Measurements from ENCODE around the gene OR51I1. TPM values are rescaled to one million over a fixed set of nuclear protein-coding genes. Genes with fewer than 3 reads are reported as not detected.

OR51I1 gene
- total and polyA plus RNA-seq, 2 of the 13 experiments (the other 11 are each of a cell fraction or from before 2014, with no cell fraction given) = 0.09 TPM; not detected in 1

GRCh38 chr11:5394091-5394490 lies 47.2 kb downstream of the OR51I1 start (continued):
- TF ChIP-seq ZNF10 (CRISPR knock-in tag; IDR thresholded peaks at IDR 0.05; ENCODE audit: borderline replicate concordance, low read depth) = no peak
- TF ChIP-seq, protein P1, sequence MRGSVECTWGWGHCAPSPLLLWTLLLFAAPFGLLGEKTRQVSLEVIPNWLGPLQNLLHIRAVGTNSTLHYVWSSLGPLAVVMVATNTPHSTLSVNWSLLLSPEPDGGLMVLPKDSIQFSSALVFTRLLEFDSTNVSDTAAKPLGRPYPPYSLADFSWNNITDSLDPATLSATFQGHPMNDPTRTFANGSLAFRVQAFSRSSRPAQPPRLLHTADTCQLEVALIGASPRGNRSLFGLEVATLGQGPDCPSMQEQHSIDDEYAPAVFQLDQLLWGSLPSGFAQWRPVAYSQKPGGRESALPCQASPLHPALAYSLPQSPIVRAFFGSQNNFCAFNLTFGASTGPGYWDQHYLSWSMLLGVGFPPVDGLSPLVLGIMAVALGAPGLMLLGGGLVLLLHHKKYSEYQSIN (CRISPR knock-in tag; IDR thresholded peaks at IDR 0.05; ENCODE audit: borderline replicate concordance) = no peak
- TF ChIP-seq, protein P2, sequence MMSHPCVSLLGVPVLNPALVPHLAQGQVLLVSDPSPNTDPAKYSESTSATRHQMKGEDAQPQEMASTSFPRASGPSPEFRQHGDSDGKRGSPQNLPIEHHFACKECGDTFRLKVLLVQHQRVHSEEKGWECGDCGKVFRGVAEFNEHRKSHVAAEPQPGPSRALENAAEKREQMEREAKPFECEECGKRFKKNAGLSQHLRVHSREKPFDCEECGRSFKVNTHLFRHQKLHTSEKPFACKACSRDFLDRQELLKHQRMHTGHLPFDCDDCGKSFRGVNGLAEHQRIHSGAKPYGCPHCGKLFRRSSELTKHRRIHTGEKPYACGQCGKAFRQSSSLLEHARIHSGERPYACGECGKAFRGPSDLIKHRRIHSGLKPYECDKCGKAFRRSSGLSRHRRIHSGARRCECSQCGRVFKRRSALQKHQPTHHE (CRISPR knock-in tag; IDR thresholded peaks at IDR 0.05; ENCODE audit: borderline replicate concordance) = no peak

Other genes with a start within 250 kb of the OR51I1 start
- gene OR51V1, start 240.8 kb downstream of the OR51I1 start, total RNA-seq (2016; rRNA removed; fragmentation: Illumina TruSeq; extraction: Trizol) = not detected in 2 replicates
- not detected in 2 replicates for gene OR51V1, start 240.8 kb downstream of the OR51I1 start, polyA plus RNA-seq (2011; rRNA removed)
- not detected in 2 replicates for gene HBB, start 214.4 kb downstream of the OR51I1 start, total RNA-seq (2016; rRNA removed; fragmentation: Illumina TruSeq; extraction: Trizol)
- not detected in 2 replicates for gene HBB, start 214.4 kb downstream of the OR51I1 start, polyA plus RNA-seq (2011; rRNA removed)
- not detected in 2 replicates for gene HBD, start 207.0 kb downstream of the OR51I1 start, total RNA-seq (2016; rRNA removed; fragmentation: Illumina TruSeq; extraction: Trizol)
- gene HBD, start 207.0 kb downstream of the OR51I1 start, polyA plus RNA-seq (2011; rRNA removed) = not detected in 2 replicates
- not detected in 2 replicates for gene HBG1, start 191.7 kb downstream of the OR51I1 start, total RNA-seq (2016; rRNA removed; fragmentation: Illumina TruSeq; extraction: Trizol)
- not detected in 2 replicates for gene HBG1, start 191.7 kb downstream of the OR51I1 start, polyA plus RNA-seq (2011; rRNA removed)
- not detected in 2 replicates for gene HBG2, start 186.7 kb downstream of the OR51I1 start, total RNA-seq (2016; rRNA removed; fragmentation: Illumina TruSeq; extraction: Trizol)
- not detected in 2 replicates for gene HBG2, start 186.7 kb downstream of the OR51I1 start, polyA plus RNA-seq (2011; rRNA removed)
- gene HBE1, start 171.6 kb downstream of the OR51I1 start, total RNA-seq (2016; rRNA removed; fragmentation: Illumina TruSeq; extraction: Trizol) = 0.35 and 0.52 TPM in 2 replicates
- gene HBE1, start 171.6 kb downstream of the OR51I1 start, polyA plus RNA-seq (2011; rRNA removed) = 0.24 and 0.31 TPM in 2 replicates
- gene OR51B4, start 139.6 kb downstream of the OR51I1 start, total RNA-seq (2016; rRNA removed; fragmentation: Illumina TruSeq; extraction: Trizol) = 0.11 and 0.22 TPM in 2 replicates
- 0.07 and 0.33 TPM in 2 replicates for gene OR51B4, start 139.6 kb downstream of the OR51I1 start, polyA plus RNA-seq (2011; rRNA removed)
- not detected in 2 replicates for gene OR51B2, start 117.2 kb downstream of the OR51I1 start, total RNA-seq (2016; rRNA removed; fragmentation: Illumina TruSeq; extraction: Trizol)
- gene OR51B2, start 117.2 kb downstream of the OR51I1 start, polyA plus RNA-seq (2011; rRNA removed) = not detected in 2 replicates
- 0.18 and 0.20 TPM in 2 replicates for gene OR51B5, start 98.0 kb downstream of the OR51I1 start, total RNA-seq (2016; rRNA removed; fragmentation: Illumina TruSeq; extraction: Trizol)
- gene OR51B5, start 98.0 kb downstream of the OR51I1 start, polyA plus RNA-seq (2011; rRNA removed) = 0.16 TPM in 2 replicates
- gene OR51B6, start 90.0 kb downstream of the OR51I1 start, total RNA-seq (2016; rRNA removed; fragmentation: Illumina TruSeq; extraction: Trizol) = not detected in 2 replicates
- not detected in 2 replicates for gene OR51B6, start 90.0 kb downstream of the OR51I1 start, polyA plus RNA-seq (2011; rRNA removed)
- gene OR51M1, start 57.7 kb downstream of the OR51I1 start, total RNA-seq (2016; rRNA removed; fragmentation: Illumina TruSeq; extraction: Trizol) = not detected in 2 replicates
- not detected in 2 replicates for gene OR51M1, start 57.7 kb downstream of the OR51I1 start, polyA plus RNA-seq (2011; rRNA removed)
- gene OR51Q1, start 19.4 kb downstream of the OR51I1 start, total RNA-seq (2016; rRNA removed; fragmentation: Illumina TruSeq; extraction: Trizol) = not detected in 2 replicates
- not detected in 2 replicates for gene OR51Q1, start 19.4 kb downstream of the OR51I1 start, polyA plus RNA-seq (2011; rRNA removed)
- not detected in 2 replicates for gene OR51I2, start 7.8 kb upstream of the OR51I1 start, total RNA-seq (2016; rRNA removed; fragmentation: Illumina TruSeq; extraction: Trizol)
- not detected in 2 replicates for gene OR51I2, start 7.8 kb upstream of the OR51I1 start, polyA plus RNA-seq (2011; rRNA removed)
- not detected in 2 replicates for gene OR52D1, start 47.2 kb upstream of the OR51I1 start, total RNA-seq (2016; rRNA removed; fragmentation: Illumina TruSeq; extraction: Trizol)
- not detected in 2 replicates for gene OR52D1, start 47.2 kb upstream of the OR51I1 start, polyA plus RNA-seq (2011; rRNA removed)
- not detected in 2 replicates for gene UBQLN3, start 68.4 kb upstream of the OR51I1 start, total RNA-seq (2016; rRNA removed; fragmentation: Illumina TruSeq; extraction: Trizol)
- gene UBQLN3, start 68.4 kb upstream of the OR51I1 start, polyA plus RNA-seq (2011; rRNA removed) = 0.08 TPM in 1 of 2 replicates, not detected in the other
- not detected in 2 replicates for gene UBQLNL, start 75.2 kb upstream of the OR51I1 start, total RNA-seq (2016; rRNA removed; fragmentation: Illumina TruSeq; extraction: Trizol)
- gene UBQLNL, start 75.2 kb upstream of the OR51I1 start, polyA plus RNA-seq (2011; rRNA removed) = 0.08 and 0.10 TPM in 2 replicates
- gene OR52H1, start 107.0 kb upstream of the OR51I1 start, total RNA-seq (2016; rRNA removed; fragmentation: Illumina TruSeq; extraction: Trizol) = not detected in 2 replicates
- gene OR52H1, start 107.0 kb upstream of the OR51I1 start, polyA plus RNA-seq (2011; rRNA removed) = not detected in 2 replicates
- not detected in 2 replicates for gene OR52B6, start 139.4 kb upstream of the OR51I1 start, total RNA-seq (2016; rRNA removed; fragmentation: Illumina TruSeq; extraction: Trizol)
- gene OR52B6, start 139.4 kb upstream of the OR51I1 start, polyA plus RNA-seq (2011; rRNA removed) = not detected in 2 replicates
- not detected in 2 replicates for gene TRIM6, start 155.1 kb upstream of the OR51I1 start, total RNA-seq (2016; rRNA removed; fragmentation: Illumina TruSeq; extraction: Trizol)
- gene TRIM6, start 155.1 kb upstream of the OR51I1 start, polyA plus RNA-seq (2011; rRNA removed) = not detected in 2 replicates
- gene TRIM34, start 183.5 kb upstream of the OR51I1 start, total RNA-seq (2016; rRNA removed; fragmentation: Illumina TruSeq; extraction: Trizol) = 0.42 and 0.72 TPM in 2 replicates
- gene TRIM34, start 183.5 kb upstream of the OR51I1 start, polyA plus RNA-seq (2011; rRNA removed) = 0.13 and 0.33 TPM in 2 replicates
- 13.1 and 19.9 TPM in 2 replicates for gene TRIM5, start 243.6 kb upstream of the OR51I1 start, total RNA-seq (2016; rRNA removed; fragmentation: Illumina TruSeq; extraction: Trizol)
- 7.0 and 7.8 TPM in 2 replicates for gene TRIM5, start 243.6 kb upstream of the OR51I1 start, polyA plus RNA-seq (2011; rRNA removed)
- gene TRIM22, start 248.3 kb upstream of the OR51I1 start, total RNA-seq (2016; rRNA removed; fragmentation: Illumina TruSeq; extraction: Trizol) = 2.2 and 2.4 TPM in 2 replicates
- gene TRIM22, start 248.3 kb upstream of the OR51I1 start, polyA plus RNA-seq (2011; rRNA removed) = 3.2 and 3.4 TPM in 2 replicates

All from HepG2 (cell line).